GM23248 (cell line): ENCODE results near the gene FAM20C. TPM values are rescaled to one million over a fixed set of nuclear protein-coding genes. Genes with fewer than 3 reads are reported as not detected.

Source experiments
- DNase-seq: peaks from one replicate; pipeline ENCODE4 v3.0.0-alpha.2; 2015
- H2AFZ ChIP-seq: fragments of 200-600 bp; sonication (generic); 2 replicates; pipeline ENCODE4 v1.6.1; 2016; ENCODE audit warnings: antibody characterized with exemption
- H3F3A ChIP-seq: fragments of 200-600 bp; sonication (generic); 2 replicates; pipeline ENCODE4 v1.6.1; 2016; ENCODE audit warnings: mild to moderate bottlenecking, antibody characterized with exemption, mixed run types; ENCODE audit not compliant: insufficient read depth
- H3K27ac ChIP-seq: fragments of 200-600 bp; sonication (generic); 2 replicates; pipeline ENCODE4 v1.5.1; 2016; ENCODE audit warnings: mild to moderate bottlenecking
- H3K27me3 ChIP-seq: fragments of 200-600 bp; sonication (generic); replicated peaks from 2 replicates; pipeline ENCODE4 v1.6.1; 2016; ENCODE audit warnings: mild to moderate bottlenecking; ENCODE audit not compliant: insufficient read depth
- H3K36me3 ChIP-seq: fragments of 200-600 bp; sonication (generic); 2 replicates; pipeline ENCODE4 v1.6.1; 2016; ENCODE audit warnings: low read depth, mild to moderate bottlenecking
- H3K4me1 ChIP-seq: fragments of 200-600 bp; sonication (generic); 2 replicates; pipeline ENCODE4 v1.6.1; 2016; ENCODE audit warnings: mild to moderate bottlenecking; ENCODE audit not compliant: insufficient read depth
- H3K4me2 ChIP-seq: fragments of 200-600 bp; sonication (generic); one replicate; pipeline ENCODE4 v1.6.1; 2016; ENCODE audit warnings: mild to moderate bottlenecking; ENCODE audit not compliant: unreplicated experiment
- H3K4me3 ChIP-seq: fragments of 200-600 bp; sonication (generic); 2 replicates; pipeline ENCODE4 v1.5.1; 2016; ENCODE audit warnings: mild to moderate bottlenecking
- H3K79me2 ChIP-seq: fragments of 200-600 bp; sonication (generic); 2 replicates; pipeline ENCODE4 v1.6.1; 2016; ENCODE audit warnings: mild to moderate bottlenecking; ENCODE audit not compliant: insufficient read depth
- H3K9ac ChIP-seq: fragments of 200-600 bp; sonication (generic); 2 replicates; pipeline ENCODE4 v1.6.1; 2016; ENCODE audit warnings: mild to moderate bottlenecking
- H3K9me2 ChIP-seq: fragments of 200-600 bp; sonication (generic); 2 replicates; pipeline ENCODE4 v1.6.1; 2016; ENCODE audit warnings: mixed run types, mild to moderate bottlenecking, moderate library complexity; ENCODE audit not compliant: insufficient read depth
- H3K9me3 ChIP-seq: fragments of 200-600 bp; sonication (generic); one replicate; pipeline ENCODE4 v1.6.1; 2017; ENCODE audit warnings: low read depth
- H4K20me1 ChIP-seq: fragments of 200-600 bp; sonication (generic); 2 replicates; pipeline ENCODE4 v1.6.0; 2016; ENCODE audit not compliant: insufficient read depth
- EZH2 ChIP-seq: fragments of 200-600 bp; sonication (generic); IDR thresholded peaks from 2 replicates; pipeline ENCODE4 v1.6.1; 2018; ENCODE audit warnings: antibody characterized with exemption, mild to moderate bottlenecking; ENCODE audit not compliant: insufficient read depth, poor library complexity, severe bottlenecking
- EZH2phosphoT487 ChIP-seq: fragments of 200-600 bp; sonication (generic); IDR thresholded peaks from 2 replicates; pipeline ENCODE4 v1.6.1; 2018; ENCODE audit warnings: antibody characterized with exemption, moderate library complexity, mild to moderate bottlenecking, low read depth; ENCODE audit not compliant: insufficient read depth
- whole genome bisulfite sequencing, 2 experiments: methylation state at CpG; one replicate each; pipeline ENCODE4 v1.1.6; 2015 to 2017; ENCODE audit warnings: low lambda C conversion rate in 2 of 2, low coverage in 1 of 2; ENCODE audit errors: missing lambda C conversion rate in 2 of 2; 5-methylcytosine and 5-hydroxymethylcytosine counted together
- in situ Hi-C: fragments of 300-500 bp; cut with MboI; formaldehyde crosslinking; loops from 2 replicates; pipeline ENCODE4 v1.15.0; 2020
- polyA plus RNA-seq: library from polyadenylated mRNA; unstranded; fragments of >200 nt; fragmentation: Nextera tagmentation; extraction: Ambion mirVana; gene quantifications from 2 replicates; pipeline ENCODE4 v1.2.1, GENCODE V29; 2016
- total RNA-seq: library from RNA; depleted of rRNA; stranded (reverse); fragments of >200 nt; shearing (Covaris generic); gene quantifications from 2 replicates; pipeline ENCODE4 v1.2.3, GENCODE V29; 2014

FAM20C gene
- total and polyA plus RNA-seq, 2 experiments from 2014 or later = 13.5 to 63.8 TPM

DNA sequence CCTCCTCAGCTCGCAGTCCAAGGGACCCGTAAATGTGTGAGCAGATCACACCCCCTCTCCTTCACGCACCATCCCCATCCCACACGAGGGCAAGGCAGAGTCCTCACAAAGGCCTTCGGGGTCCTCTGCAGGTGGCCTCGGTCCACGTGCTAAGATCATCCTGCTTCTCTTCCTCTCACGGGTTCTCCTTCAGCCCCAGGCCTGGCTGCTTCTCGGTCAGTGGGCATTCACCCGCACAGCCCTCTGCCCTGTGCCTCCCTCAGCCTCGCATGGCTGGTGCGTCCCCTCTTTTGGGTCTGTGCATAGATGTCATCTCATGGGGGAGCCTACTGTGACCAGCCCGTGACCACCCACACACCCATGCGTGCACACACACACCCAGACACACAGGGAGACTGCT lies 80.3 kb downstream of the FAM20C start:
- H3K36me3 ChIP-seq = no peaks in the 10 kb centered on the region
- no peak overlapping the region for H3K9ac ChIP-seq
- 68 to 77% methylated on average over 10 to 14 of the region's 14 CpGs for WGBS, 2 experiments
- H4K20me1 ChIP-seq = no peaks in the 10 kb centered on the region
- H3K4me3 ChIP-seq = no peak overlapping the region
- no peaks in the 10 kb centered on the region for H3K79me2 ChIP-seq
- no peaks in the 10 kb centered on the region for H3K4me1 ChIP-seq
- no peak overlapping the region for H2AFZ ChIP-seq
- H3K9me2 ChIP-seq = no peaks in the 10 kb centered on the region
- H3K9me3 ChIP-seq = no peaks in the 10 kb centered on the region
- no peak for TF ChIP-seq EZH2phosphoT487
- TF ChIP-seq EZH2 = no peak
- no peak for DNase-seq
- H3F3A ChIP-seq = no peaks in the 10 kb centered on the region
- in situ Hi-C loops = no loop called here
- H3K27me3 ChIP-seq = 0 out of 2 replicates have a peak, but pooled peaks cover 6% of the 10 kb centered on the region
- H3K4me2 ChIP-seq = no peak overlapping the region
- H3K27ac ChIP-seq = no peak overlapping the region

DNA sequence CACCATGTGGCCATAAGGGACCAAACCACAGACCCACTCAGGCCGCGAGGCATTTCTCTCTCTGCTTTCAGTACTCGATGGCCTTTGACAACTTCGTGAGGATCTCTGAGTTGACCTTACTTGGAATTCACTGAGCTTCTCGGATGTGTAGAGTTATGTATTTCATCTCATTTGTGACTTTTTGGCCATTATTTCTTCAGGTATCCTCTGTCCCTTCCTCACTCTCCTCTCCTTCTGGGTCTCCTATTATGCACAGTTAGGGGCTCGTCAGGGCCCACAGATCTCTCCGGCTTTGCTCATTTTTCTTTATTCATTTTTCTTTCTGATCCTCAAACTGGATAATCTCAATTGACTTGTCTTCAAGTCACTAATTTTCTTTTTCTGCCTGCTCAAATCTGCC lies 81.0 kb downstream of the FAM20C start:
- TF ChIP-seq EZH2 = no peak
- no peak for TF ChIP-seq EZH2phosphoT487
- Histone ChIP-seq H3K27me3 (0 out of 2 replicates have a peak, but pooled peaks cover 6% of the 10 kb centered on the region), H3K27ac (no peak overlapping the region), H3K4me2 (no peak overlapping the region), H3K9ac (no peak overlapping the region), H3K9me2 (no peaks in the 10 kb centered on the region), H3K4me3 (no peak overlapping the region), H3F3A (no peaks in the 10 kb centered on the region), H3K9me3 (no peaks in the 10 kb centered on the region), H2AFZ (no peak overlapping the region), H3K4me1 (no peaks in the 10 kb centered on the region), H4K20me1 (no peaks in the 10 kb centered on the region), H3K79me2 (no peaks in the 10 kb centered on the region), H3K36me3 (no peaks in the 10 kb centered on the region)
- in situ Hi-C loops = no loop called here
- WGBS, 2 experiments = 81 to 83% methylated on average over 7 of the region's 7 CpGs
- no peak for DNase-seq

DNA sequence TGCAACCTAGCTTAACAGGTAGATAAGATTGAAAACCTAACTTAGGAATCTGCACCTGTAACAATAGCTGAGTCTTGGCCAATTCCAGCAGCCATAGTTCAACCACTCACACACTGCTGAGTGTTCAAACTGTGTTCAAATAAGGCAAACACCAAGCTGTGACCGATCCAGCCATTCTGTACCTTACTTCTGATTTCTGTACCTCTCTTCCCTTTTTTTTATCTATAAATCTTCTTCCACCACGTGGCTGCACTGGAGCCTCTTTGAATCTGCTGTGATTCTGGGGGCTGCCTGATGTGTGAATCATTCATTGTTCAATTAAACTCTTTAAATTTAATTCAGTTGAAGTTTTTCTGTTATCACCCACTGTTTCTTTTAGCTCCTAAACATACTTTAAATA lies 81.9 kb downstream of the FAM20C start:
- Histone ChIP-seq H3F3A (no peaks in the 10 kb centered on the region), H3K4me2 (no peak overlapping the region), H3K4me3 (no peak overlapping the region), H3K27ac (no peak overlapping the region), H3K9me3 (no peaks in the 10 kb centered on the region), H3K79me2 (no peaks in the 10 kb centered on the region), H3K36me3 (no peaks in the 10 kb centered on the region), H2AFZ (no peak overlapping the region), H3K9me2 (no peaks in the 10 kb centered on the region), H3K27me3 (peaks cover 8% of the 10 kb centered on the region; the same call in 1 of the 2 replicates), H3K4me1 (no peaks in the 10 kb centered on the region), H4K20me1 (no peaks in the 10 kb centered on the region), H3K9ac (no peak overlapping the region)
- DNase-seq = no peak
- TF ChIP-seq EZH2 (no peak), EZH2phosphoT487 (no peak)
- WGBS, 2 experiments = 19 to 20% methylated on average over 2 of the region's 2 CpGs
- in situ Hi-C loops = no loop called here

DNA sequence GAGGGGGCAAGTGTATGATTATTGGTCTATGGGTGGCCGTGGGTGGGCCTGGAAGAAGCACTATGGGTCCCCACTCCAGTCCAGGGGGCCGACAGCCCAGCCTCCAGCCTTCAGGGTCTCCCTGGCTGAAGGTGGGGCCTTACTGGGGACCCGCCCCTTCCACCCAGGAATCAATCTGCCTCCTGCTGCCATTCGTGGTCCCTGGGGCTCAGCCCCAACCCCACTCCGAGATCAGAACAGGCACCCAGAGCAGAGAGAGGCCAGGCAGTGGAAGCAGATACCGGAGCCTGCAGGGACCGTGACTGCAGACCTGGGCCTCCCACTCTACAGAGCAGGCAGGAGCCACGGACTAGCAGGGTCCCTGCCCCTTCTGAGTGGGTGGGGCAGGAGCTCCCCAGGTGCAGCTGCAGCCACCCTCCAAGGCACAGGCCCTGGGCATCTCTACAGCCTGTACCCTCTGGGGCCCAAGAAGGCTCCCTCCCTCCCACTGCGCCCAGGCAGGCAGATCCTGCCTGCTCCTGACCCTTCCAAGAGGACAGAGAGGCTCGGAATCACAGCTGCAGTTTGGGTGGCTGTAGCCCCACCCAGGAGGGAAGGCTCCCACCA lies 84.0 kb downstream of the FAM20C start:
- Histone ChIP-seq H3K79me2 (no peaks in the 10 kb centered on the region), H3K9me2 (no peaks in the 10 kb centered on the region), H3K27ac (no peak overlapping the region), H3K9me3 (no peaks in the 10 kb centered on the region), H3K27me3 (peaks cover 15% of the 10 kb centered on the region; the same call in 1 of the 2 replicates), H3F3A (no peaks in the 10 kb centered on the region), H3K4me3 (no peak overlapping the region), H3K36me3 (no peaks in the 10 kb centered on the region), H2AFZ (no peak overlapping the region), H4K20me1 (no peaks in the 10 kb centered on the region), H3K4me1 (no peaks in the 10 kb centered on the region), H3K4me2 (no peak overlapping the region), H3K9ac (no peak overlapping the region)
- in situ Hi-C loops = no loop called here
- no peak for DNase-seq
- no peak for TF ChIP-seq EZH2
- no peak for TF ChIP-seq EZH2phosphoT487
- 21 to 36% methylated on average over 8 to 9 of the region's 10 CpGs for WGBS, 2 experiments
